Heart left ventricle (tissue), 13 donors: Measurements from ENCODE around the gene GPR183.

Source experiments
- CTCF ChIP-seq, 12 donors: fragments of 200-600 bp; sonication (generic) in 4 of 12; IDR thresholded peaks; one replicate each; pipeline versions ENCODE4 v1.5.0 to v1.8.0; 2018 to 2022; ENCODE audit warnings: antibody characterized with exemption in 12 of 12, mild to moderate bottlenecking in 5 of 12
- POLR2A ChIP-seq, 2 donors: fragments of 450-650 bp; IDR thresholded peaks; one replicate each; pipeline ENCODE4 v1.6.1; 2017; ENCODE audit warnings: antibody characterized with exemption in 2 of 2, mild to moderate bottlenecking in 2 of 2, moderate library complexity in 2 of 2
- donor health status: ischemic (EF 13 %, LVEDD 7.1; RV severe dilation, severe dysfunction).
- donor health status: DM: no; HTN: yes; CAD: no.
- donor health status: DM: no; HTN: no; CAD: no.
- donor health status: ischemic (EF 25% LVEDD 6.9; RV normal size, moderate dysfunction).
- donor health status: ischemic (EF 25% LVEDD 5.7; RV mildly dilated, moderate dysfunction).
- donor health status: ischemic (EF 35%, LVEDD 5.7; RV mildly dilated, moderate dysfunction).
- donor health status: nonischemic (EF 11% LVEDD 7.7; RV severe dilation, severe dysfunction).
- donor health status: DM: yes; HTN: yes; CAD: no.
- donor health status: PGD.
- donor health status: ischemic (EF 29% LVEDD 5.4; RV normal size, mild dysfunction).
- donor health status: nonischemic (EF 23%, LVEDD 6.1; RV moderate dilation, normal function).

DNA sequence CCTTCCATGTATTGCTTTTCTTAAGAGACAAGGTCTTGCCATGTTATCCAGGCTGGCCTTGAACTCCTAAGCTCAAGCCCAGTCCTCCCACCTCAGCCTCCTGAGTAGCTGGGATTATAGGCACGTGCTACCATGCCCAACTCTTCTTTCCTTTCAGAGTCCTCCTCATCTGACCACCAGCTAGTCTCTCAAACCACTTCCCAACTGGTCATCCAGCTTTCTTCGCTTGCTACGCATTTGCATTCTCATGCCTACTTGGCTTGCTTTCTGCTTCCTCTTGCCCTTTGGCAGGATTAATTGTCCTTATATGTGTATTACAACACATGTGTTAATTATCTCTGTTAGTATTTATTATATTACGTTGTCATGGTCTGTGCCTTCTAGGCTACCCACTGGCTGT, 55.3 kb downstream of the GPR183 start:
- TF ChIP-seq CTCF (IDR thresholded peaks at IDR 0.05) (no peak), POLR2A (IDR thresholded peaks at IDR 0.05) (no peak)
